Measurements from ENCODE around the gene ADAM15.
A peak's percentile ranks its signal among the peaks of the same experiment; 100 is the strongest.

- TF ChIP-seq JUN (IDR thresholded peaks at IDR 0.05; ENCODE audit: borderline replicate concordance, insufficient read depth, insufficient read length, low read depth) (no peak), POLR2A (IDR thresholded peaks at IDR 0.05; ENCODE audit: low read depth, low read length) (no peak), POLR2AphosphoS5 (IDR thresholded peaks at IDR 0.05; ENCODE audit: insufficient read depth, low read depth, low read length) (no peak), EZH2 (IDR thresholded peaks at IDR 0.05; ENCODE audit: borderline replicate concordance, low read depth, low read length, severe bottlenecking) (no peak)
- TF ChIP-seq, protein P1, sequence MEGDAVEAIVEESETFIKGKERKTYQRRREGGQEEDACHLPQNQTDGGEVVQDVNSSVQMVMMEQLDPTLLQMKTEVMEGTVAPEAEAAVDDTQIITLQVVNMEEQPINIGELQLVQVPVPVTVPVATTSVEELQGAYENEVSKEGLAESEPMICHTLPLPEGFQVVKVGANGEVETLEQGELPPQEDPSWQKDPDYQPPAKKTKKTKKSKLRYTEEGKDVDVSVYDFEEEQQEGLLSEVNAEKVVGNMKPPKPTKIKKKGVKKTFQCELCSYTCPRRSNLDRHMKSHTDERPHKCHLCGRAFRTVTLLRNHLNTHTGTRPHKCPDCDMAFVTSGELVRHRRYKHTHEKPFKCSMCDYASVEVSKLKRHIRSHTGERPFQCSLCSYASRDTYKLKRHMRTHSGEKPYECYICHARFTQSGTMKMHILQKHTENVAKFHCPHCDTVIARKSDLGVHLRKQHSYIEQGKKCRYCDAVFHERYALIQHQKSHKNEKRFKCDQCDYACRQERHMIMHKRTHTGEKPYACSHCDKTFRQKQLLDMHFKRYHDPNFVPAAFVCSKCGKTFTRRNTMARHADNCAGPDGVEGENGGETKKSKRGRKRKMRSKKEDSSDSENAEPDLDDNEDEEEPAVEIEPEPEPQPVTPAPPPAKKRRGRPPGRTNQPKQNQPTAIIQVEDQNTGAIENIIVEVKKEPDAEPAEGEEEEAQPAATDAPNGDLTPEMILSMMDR (IDR thresholded peaks at IDR 0.05; ENCODE audit: extremely low read depth in 1 of 2, insufficient read depth in 1 of 2, low read depth in 1 of 2, low read length in 2 of 2) = peak; percentile 31 to 46
Measured at GRCh38 chr1:155093911-155094621, 43.0 kb downstream of the ADAM15 start.

Data from endothelial cell of umbilical vein (primary cell).